GM19372 (cell line): ENCODE measurements around the gene FRMD3.

Source experiments
- ATAC-seq: cut with Tn5 transposase; IDR thresholded peaks from one replicate; pipeline ENCODE4 v1.9.1; 2021; ENCODE audit warnings: mild to moderate bottlenecking, low read depth, moderate library complexity; ENCODE audit not compliant: unreplicated experiment

Gene FRMD3

DNA sequence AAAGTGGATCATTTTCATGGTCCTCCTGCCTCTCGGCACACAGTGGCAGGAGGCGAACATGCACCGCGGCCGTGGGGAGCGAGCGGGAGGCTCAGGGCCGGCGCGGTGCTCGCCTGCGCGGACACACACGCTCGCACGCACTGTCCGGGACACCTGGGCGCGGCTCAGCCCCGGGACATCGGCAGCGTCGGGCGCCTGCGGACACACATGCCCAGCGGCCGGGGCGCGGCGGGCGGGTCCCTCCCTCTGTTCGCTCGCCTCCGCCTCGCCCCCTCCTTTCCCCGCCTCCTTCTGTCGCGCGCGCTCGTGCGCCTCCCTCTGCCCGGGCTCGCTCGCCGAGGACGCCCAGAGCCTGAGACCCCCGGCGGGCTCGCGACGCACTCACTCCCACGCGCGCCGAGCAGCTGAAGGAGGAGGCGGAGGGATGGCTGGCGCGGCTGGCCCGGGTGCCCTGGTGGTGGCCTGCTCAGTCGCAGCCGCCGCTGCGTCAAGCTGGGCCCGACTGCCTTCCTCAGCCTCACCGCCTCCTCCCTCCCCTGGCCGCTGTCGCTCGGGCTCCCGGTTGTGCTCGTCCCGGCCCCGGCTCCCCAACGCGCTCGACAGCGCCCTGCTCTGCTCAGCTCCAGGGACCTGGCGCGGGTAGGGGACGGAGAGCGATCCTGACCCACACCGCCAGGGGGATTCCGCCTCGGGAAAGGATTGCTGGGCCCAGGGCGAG, at the start of gene FRMD3:
Gene FRMD3 (minus strand): TSS at position 230 of the 718 bp plus-strand sequence. CDS start 170 bp downstream, at position 60.
- ATAC-seq = no peak

DNA sequence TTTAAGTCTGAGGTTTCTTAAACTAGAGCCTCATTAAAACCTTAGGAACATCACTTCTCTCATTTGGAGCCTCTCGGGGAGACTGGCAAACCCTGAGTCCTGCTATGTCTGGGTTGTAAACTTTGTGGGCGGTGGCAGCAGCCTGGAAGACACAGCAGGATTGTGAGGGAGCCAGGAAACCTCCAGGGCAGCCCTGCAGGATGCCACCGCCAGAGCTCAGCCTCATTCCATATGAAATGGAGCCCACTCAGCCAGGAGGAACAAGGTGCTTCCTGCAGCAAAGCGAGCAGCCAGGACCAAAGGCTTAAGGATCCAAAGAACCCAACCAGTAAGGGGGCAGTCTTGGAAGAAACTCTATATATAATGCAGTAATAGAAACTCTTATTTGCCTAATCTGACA, 46.8 kb upstream of the FRMD3 start:
- no peak for ATAC-seq

DNA sequence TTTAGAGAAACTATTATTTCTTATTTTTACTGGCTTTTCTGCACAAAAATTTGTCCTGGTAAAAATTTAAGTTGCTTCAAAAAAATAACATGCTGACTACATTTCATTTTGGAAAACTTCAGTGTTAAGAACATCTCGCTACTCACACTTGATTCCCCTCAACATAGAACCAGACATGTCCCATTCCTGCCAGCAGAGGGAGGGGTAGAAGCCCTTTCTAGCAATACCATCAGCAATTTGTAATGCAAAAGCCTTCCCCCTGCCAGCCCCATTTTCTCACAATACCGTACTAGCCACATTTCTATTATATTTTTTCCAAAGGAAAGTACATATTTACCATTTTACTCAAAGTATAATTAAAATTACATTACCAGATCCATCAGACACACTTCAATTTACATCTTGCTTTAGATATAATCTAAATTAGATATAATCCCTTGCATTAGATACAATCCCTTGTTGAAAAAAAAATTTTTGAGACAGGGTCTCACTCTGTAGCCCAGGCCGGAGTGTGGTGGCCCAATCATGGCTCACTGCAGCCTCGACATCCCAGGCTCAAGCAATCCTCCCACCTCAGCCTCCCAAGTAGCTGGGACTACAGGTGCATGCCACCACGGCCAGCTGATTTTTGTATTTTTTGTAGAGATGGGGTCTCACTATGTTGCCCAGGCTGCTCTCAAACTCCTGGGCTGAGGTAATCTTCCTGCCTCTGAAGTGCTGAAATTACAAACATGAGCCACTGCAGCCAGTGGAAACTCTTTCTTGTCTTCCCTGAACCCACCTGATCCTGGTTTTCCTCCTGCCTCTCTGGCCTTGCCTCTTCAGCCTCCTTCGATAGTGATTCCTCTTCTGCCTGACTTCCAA, 45.2 kb upstream of the FRMD3 start:
- peak; percentile 88 for ATAC-seq

DNA sequence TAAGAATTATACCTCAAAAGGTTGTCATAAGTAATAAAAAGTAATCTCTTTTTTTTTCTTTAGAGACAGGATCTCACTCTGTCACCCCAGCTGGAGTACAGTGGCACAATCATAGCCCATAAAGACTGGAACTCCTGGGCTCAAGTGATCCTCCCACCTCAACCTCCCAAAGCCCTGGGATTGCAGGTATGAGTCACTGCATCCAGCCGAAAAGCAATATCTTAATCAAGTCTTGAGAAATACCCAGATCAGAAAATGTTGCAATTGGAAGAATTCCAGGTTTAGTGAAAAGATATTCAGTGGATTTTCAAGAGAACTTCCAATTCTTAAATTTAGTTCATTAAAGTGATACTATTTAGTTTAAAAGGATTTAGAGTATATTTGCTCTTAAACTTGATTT, 43.8 kb upstream of the FRMD3 start:
- ATAC-seq = no peak

DNA sequence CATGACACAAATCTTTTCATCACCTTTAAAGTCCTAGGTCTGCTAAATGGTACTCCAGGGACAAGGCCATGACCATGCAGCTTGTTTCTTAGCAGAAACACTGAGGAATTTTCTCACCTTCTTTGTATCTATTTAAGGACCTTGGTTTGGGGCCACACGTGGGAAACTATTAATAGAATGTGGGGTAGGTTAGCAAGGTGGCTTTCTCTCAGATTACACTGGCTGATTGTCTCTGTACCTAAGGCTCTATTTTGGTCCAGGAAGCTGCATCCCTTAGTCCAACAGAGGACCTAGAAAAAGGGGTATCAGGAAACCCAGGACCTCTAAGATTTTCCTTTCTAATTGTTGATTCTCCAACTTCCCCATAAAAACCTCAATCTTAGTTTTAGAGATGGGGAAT, 36.3 kb upstream of the FRMD3 start:
- no peak for ATAC-seq

DNA sequence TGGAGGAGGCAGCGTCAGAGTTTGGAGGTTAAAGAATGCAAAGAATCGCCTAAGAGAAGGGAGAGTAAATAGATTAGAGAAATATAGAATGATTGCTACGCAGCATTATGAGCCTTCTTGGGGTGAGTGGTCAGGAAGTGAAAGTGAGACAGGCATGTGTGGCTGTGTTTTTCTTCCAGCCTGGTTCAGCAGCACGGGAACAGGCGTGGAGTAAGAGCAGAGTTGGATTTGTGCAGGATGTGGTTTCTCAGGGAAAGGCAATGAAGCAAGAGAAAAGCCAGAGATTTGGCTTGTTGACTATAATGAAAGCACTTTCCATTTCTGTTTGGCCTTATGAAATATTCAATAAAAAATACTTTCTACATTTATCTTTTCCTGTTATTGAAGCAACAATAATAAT, 34.3 kb upstream of the FRMD3 start:
- no peak for ATAC-seq

DNA sequence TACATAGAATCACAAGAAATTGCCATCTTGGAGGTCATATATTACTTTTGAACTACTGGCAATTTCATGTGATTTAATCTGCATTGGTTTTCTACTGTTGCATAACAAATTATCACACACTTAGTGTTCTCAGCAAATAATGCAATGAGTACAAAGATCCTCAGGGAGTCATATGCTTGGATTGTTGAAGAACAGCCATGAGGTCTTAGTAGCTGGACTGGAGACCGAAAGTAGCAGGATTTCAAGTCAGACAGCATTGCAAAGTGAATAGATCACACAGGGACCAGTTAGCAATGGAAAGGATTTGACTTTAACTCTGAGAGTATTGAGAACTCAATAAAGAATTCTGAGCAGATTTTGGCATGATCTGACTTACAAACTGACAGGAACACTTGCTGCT, 32.2 kb upstream of the FRMD3 start:
- no peak for ATAC-seq

DNA sequence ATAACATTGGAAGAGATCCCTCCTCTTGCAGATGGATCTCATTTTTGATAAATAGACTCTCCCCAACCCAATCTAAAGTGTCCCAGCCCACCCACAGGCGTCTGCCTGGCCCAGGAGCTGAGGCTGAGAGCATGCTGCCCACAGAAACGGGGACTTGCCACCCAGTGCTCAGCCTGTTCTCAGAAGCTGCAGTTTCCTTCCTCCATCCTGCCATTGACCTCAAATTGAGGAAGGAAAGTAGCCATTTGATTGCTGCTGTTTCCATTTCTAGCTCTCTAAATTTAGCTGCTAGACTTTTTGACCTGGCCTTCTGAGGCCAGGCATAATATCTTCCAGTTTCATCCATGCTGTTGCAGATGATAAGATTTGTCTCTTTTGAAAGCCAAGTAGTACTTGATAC, 31.1 kb upstream of the FRMD3 start:
- no peak for ATAC-seq

DNA sequence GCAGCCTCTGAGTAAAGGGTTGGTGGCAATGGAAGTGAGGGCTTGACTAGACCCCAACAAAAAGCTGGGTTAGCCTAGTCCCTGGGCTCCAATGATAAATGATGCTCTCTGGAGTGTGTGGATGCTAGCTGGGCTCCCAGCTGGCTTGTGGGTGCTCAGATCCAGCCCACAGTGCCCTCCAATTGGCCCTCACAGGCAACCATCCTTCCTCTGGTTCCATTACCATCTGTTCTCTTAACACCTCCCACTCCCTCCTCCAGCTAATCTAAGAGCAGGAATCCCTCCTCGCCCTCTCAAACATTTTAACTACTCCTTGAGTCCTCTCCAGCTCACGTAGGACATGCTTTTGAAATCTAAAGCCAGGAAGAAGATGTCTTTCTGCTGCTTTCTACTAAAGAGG, 25.2 kb upstream of the FRMD3 start:
- ATAC-seq = no peak

DNA sequence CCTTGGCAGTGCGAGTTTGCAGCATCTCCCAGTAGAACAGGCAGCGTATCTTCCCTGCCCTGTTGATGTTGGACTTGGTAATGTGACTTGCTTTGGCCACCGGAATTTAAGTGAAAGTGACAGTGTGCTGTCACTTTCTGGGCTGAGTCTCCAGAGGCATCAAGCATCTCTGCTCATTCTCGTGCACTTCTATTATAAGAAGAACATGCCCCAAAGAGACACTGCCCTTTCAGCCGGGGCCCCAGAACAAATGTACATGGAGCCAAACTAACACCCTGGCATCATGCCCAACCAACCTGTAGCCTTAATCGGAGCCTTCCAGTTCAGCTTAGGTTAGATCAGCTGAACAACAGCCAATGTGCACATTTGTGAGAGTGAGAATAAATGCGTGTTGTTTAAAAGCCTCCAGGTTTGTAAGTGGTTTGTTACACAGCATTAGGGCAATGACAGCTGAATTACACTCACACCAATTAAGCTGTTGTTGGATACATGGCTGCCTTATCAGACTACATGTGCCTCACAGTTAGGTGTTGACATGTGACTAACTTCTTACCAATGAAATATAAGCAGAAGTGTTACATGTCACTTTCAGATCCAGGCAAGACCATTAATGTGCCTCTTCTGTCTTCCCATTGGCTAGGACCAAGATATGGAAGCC, 22.1 kb upstream of the FRMD3 start:
- ATAC-seq = no peak

DNA sequence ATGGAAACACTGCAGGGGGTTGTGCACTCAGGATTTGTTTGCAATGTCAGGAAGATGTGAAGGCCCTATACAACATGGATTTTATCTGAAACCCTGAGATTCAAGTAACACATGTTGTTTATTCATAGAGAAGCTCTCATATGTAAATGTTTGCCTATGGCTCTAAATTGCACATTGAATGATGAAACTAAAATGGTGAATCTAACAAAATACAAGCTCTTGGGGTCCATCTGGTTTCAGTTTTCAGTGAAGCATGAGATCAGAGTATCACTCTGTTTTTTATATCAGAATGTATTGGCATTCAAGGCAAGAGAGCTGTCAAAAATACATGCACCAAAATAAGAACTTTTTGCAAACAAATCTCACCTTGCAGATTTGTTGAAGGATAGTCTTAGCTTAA, 19.6 kb upstream of the FRMD3 start:
- ATAC-seq = no peak

DNA sequence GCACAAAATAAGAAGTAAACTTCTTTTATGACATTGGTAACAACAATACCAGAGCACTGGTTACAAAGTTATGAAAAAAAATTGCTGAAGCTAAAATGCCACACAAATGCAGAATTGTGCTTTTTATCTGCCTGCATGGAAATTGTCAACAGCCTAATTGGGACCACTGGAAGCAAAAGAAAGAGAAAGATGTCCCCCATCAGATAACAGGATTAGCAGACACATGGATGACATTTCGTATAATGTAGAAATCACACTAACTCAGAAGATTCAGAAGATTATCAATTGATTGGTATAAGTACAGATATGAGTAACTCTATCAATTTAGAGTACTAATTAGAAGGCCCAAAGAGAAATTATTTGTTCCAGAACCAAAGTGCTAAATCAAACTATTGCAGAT, 19.1 kb upstream of the FRMD3 start:
- no peak for ATAC-seq

DNA sequence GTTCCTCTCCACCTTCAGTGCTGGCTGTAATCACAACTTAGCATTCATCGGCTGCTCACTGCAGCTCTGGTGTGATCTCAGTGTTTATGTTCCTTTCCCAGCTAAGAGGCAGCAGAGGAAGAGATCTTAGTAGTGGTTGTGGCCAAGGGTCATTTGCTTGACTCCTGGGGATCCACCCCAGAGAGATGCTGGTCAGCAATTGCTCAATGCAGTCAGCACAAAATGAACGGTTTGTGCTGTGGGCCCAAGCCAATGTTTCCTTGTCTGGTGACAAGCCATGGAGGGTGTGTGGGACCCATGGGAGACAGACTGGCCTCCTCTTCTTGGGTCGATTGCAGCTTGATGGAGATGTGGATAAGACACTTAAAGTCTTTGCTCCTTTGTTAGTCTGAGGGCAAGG, 16.1 kb upstream of the FRMD3 start:
- ATAC-seq = no peak

DNA sequence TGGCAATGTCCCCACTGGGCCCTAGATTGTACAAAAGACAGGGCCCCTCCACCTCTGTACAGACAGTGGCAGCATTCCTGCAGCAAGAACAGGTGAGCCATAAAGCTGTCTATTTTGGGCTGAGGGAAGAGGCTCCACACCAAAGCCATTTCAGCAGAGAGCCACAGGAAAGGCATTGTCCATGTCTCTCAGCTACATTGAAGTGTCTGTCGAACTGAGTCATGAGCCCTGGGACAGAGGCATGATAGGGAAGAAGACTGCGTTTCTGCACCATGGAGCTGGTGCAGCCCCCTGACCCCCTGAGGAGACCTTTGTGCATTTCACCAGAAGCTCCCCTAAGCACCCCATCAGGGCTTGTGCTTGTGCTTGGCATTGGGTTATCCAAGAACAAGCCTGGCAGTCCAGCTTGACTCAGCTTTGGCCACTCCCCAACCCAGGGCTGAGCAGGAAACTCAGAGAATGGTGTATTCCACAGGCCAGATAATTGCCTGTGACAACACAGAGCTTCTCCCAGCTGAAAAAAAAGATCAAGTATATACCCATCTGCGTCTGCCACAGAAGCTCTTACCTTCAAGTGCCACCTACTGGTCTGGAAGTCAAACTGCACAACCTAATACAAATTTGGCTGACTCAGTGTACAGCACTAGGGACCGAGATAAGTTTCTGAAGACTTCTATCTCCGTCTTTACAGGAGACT, 5.9 kb upstream of the FRMD3 start:
- peak; percentile 94 for ATAC-seq

DNA sequence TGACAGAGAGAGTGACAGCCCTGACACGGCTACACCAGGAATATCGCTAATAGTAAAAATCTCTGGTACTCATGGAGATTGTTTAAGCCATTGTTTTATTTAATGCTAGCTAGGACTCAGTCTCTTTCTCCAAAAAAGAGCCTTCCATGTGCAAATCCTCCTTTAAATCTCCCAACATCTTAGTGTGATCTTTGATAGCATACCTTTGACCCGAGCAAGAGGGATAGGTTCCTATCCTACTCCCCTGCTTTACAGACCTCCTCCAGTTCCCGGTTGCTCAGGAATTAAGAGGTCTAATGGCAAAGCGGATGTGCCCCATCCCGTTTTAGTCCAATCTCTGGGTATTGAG, 663 bp upstream of the FRMD3 start:
- no peak for ATAC-seq

DNA sequence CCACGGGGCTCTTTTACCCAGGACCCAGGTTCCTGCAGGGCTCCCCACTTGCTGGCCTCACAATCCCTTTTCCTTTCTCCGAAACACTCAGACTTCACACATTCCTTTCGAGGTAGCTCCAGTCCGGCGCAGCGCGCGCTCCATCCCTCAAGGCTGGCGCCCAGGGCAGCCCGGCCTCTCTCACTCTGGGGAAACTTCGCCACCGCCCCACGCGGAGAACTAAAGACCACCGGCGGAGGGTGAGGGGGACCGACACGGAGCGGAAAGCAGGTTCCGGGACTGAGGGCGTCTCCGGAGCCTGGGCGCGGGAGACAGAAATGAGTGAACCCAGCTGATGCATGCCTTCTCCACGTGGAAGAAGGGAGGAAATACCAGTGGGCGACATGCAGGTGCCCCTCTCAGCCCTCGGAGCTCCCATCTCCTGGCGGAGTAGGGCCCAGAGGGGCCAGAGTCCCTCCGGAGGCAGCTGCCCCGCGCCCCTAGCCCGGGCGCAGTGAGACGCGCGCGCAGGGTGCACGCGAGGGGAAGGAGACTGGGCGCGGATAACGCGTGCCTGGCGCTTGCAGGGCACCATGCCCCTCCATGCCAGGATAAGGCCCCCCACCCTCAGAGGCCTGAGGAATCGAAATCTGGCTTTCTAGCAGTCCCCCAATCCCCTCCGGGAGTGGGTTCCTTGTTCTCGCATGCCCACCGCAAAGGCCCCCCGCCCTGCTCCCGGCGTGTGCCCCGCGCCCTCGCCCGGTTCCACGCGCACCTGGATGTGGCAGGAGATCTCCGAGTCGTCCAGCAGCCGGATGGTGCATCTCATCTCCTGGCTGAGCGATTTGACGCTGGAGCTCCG, 650 bp downstream of the FRMD3 start:
- no peak for ATAC-seq

DNA sequence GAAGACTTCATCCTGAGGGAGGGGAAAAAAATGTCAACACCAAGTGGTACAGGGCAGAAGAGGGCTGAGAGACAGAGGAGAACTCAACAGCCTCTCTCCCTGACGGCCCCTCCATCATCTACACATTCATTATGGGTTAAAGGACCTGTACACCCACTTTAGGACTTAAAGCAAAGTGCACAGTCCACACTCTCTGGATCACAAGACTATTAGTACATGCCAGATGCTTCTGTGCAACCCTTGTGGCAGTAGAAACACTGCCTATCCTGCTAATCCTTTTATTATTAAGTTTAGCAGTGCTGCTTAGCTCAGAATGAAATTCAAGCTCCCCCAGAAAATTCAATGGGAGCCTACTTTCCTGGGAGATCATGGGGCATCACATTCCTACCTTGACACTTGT, 1.9 kb downstream of the FRMD3 start:
- ATAC-seq = no peak

DNA sequence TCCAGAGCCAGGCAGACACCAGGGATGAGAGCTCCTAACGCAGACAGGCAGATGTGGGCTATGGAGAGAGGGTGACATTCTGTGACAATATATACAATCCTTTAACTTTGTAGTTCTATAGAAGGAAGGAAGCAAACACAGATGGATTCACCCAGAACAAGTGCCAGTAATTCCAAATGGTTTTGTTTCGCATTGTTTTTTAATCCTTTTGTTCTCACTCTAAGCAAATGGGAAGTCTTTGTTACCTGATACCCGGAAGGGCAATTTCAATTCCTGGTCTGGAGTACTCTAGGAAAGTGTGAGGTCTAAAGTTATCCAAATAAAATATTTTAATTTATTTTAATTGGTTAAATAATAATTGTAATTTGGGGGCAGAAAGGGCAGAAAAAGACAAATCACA, 2.5 kb downstream of the FRMD3 start:
- no peak for ATAC-seq

DNA sequence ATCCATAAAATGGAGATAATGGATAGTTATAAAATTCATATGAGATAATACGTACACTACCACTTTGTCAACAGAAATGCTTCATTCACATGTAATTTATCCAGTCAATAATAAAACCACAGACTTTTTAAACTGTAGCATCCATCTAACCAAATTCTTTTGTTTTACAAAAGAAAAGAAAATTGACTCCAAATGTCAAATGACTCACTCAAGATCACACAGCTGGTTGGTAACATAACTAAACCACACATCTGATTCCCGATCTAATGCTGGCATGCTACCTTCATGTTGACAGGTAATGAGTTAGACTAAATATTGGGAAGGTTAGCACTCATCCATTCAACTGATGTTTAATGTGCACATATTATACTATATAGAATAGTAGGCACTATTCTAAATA, 4.9 kb downstream of the FRMD3 start:
- ATAC-seq = no peak

DNA sequence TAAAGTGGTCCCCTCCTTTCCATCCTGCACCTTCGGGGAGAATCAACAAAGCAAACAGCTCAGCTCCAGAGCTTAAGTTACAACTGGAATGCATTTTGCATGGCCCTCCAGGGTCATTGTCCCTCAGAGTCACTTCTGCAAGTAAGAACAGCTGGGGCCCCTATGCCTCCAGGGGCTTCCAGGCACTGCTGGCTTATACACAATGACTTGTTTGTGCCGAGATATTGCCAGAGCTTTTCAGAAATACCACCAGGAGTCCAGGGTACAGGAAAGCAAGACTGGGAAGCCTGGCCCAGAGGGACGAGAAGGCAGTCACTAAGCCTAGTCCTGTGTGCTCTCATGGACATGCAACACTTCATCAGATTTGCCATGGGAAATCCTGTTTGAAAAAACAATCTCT, 11.3 kb downstream of the FRMD3 start:
- no peak for ATAC-seq
